ENCODE results near the gene COPS3.

Gene COPS3

GRCh38 chr17:17221329-17221728, 59.7 kb downstream of the COPS3 start:
- DNase-seq (ENCODE audit: low read depth in 2 of 3, low spot score in 2 of 3): no peak

DNA sequence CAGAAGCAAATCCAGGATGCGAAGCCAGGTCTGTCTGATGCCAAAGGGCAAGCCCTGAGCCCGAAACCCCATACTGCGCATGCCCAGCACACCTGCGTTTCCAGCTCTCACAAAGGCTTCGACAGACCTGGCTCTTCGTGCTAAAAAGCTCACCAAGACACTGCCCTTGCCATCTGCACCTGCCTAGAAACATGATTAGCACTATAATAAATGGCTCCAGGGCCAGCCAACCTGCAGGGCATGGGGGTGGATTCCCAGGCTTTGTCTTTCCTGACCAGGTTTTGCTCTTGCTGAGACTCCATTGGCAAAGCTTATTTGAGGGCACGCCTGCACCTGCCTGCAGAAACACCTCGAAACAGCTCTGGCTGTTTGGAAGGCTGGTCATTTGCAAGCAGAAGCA, 60.5 kb downstream of the COPS3 start:
- DNase-seq (ENCODE audit: low read depth in 2 of 3, low spot score in 2 of 3): no peak

DNA sequence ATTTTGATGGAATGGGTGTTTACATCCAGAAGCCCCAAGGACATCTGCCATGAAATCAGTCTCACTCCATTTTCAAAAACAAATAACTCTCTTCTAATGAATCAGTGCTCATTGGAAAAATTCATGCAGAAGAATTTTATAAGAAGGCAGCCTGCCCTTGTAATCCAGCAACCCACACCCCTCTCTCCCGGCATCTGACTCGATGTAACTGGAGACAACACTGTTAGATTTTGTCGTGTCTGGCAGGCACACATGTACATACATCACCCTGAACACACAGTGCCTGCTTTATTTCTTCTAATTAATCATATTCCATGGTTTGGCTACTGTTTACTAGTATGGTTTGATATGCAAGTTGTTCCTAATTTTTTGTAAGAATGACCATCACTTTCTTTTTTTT, 63.1 kb downstream of the COPS3 start:
- no peak for DNase-seq (ENCODE audit: low read depth in 2 of 3, low spot score in 2 of 3)

DNA sequence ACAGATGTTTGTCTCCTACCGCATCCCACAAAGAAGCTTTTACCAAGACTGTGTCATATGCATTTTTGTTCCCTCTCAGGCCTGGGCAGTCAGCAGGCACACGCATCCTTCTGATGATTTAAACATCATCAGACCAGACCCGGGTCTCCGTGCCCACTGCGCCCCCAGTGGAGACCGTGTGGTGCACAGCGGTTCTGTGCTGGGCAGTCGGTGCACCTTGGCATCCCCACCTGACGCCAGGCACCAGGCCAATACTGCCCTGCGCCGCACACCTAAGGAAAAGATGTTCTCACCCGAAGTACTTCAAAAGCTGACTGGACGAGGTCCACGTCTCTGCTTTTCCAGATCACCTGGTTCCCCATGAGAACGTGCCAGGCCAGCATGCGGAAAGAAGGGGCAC, 64.3 kb downstream of the COPS3 start:
- no peak for DNase-seq (ENCODE audit: low read depth in 2 of 3, low spot score in 2 of 3)

- no peak for DNase-seq (ENCODE audit: low read depth in 2 of 3, low spot score in 2 of 3)
Measured at GRCh38 chr17:17216236-17216635, 64.8 kb downstream of the COPS3 start.

DNA sequence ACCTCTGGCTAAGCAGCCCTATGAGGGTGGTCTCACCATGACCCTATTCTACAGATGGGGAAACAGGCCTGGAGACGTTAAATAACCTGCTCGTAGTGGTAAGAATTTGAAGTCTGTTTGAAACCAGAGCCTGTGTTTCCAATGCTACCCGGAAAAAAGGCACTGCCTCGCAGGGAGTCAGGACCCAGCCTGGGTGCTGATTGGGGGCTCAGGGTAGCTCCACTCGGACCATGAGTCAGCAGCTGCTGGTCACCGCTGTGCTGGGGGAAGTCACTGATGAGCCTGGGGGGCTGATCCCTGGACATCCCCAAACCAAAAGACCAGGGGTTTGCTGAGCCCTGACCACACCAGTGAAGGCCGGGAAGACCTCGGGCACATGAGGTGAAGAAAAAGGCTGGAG, 65.5 kb downstream of the COPS3 start:
- no peak for DNase-seq (ENCODE audit: low read depth in 2 of 3, low spot score in 2 of 3)

GRCh38 chr17:17214646-17215436, 66.2 kb downstream of the COPS3 start:
- DNase-seq (ENCODE audit: low read depth in 2 of 3, low spot score in 2 of 3): no peak

DNA sequence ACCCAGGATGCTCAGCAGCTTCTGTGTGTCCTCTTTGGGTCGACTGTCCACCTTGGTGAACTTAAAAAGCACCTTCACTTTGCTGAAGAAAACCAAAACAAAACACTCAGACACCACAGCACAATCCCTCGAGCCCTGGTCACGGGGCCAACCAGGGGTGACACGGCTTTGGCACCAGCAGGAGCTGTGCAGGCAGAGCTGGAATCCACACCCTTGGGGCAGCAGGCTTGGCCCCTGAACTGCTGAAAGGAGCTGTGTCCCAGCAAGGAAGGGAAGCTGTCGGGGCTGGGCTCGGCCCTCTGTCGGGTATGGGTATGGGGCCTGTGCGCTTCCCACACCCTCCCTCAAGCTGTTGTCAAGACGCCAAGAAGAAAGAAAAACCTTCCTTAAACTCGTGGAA, 67.3 kb downstream of the COPS3 start:
- no peak for DNase-seq (ENCODE audit: low read depth in 2 of 3, low spot score in 2 of 3)

DNA sequence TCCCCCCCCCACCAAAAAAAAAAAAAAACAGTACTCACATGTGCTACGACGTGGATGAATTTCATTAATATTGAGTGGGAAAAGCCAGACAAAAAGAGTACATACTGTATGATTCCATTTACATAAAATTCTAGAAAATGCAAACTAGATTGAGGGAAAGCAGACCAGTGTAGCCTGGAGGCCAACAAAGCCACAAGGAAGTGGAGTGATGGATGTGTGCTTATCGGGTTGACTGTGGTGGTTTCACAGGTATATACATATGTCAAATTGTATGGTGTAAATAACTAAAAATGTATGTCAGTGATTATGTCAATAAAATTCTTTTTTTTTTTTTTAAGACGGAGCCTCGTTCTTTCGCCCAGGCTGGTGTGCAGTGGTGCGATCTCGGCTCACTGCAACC, 73.0 kb downstream of the COPS3 start:
- no peak for DNase-seq (ENCODE audit: low read depth in 2 of 3, low spot score in 2 of 3)

DNA sequence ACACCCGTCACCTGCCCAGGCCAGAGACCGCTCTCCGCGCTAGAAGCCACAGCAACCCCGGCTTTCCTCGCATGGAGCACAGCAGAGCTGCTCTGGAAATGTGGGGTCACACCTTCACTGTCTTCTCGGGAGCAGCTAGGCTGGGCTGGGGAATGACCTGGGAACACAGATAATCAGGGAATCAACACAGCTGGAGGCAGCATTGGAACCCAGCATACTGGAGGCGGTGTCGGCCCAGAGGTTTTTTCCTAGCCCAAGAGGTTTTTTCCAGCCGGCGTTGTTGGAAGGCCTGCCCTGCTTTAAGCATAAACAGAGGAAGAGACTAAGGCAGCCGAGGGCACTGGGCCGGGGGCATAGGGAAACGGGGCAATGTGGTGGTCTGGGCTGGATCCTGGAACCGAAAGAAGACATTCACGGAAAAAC, 74.1 kb downstream of the COPS3 start:
- no peak for DNase-seq (ENCODE audit: low read depth in 2 of 3, low spot score in 2 of 3)

- DNase-seq (ENCODE audit: low read depth in 2 of 3, low spot score in 2 of 3): peak; percentile 73 to 83 (median 82)
Measured at GRCh38 chr17:17206124-17206912, 74.7 kb downstream of the COPS3 start, which contains the start of gene PLD6. PLD6 (minus strand) TSS chr17:17206333; CDS start chr17:17206286, 47 bp downstream.

GRCh38 chr17:17205368-17206123, 75.5 kb downstream of the COPS3 start:
- DNase-seq (ENCODE audit: low read depth in 2 of 3, low spot score in 2 of 3): peak; percentile 35 to 38 (median 36)

- no peak for DNase-seq (ENCODE audit: low read depth in 2 of 3, low spot score in 2 of 3)
Measured at GRCh38 chr17:17204635-17205231, 76.3 kb downstream of the COPS3 start.

GRCh38 chr17:17204041-17204591, 76.9 kb downstream of the COPS3 start:
- no peak for DNase-seq (ENCODE audit: low read depth in 2 of 3, low spot score in 2 of 3)

GRCh38 chr17:17203173-17203730, 77.8 kb downstream of the COPS3 start:
- DNase-seq (ENCODE audit: low read depth in 2 of 3, low spot score in 2 of 3): no peak

DNA sequence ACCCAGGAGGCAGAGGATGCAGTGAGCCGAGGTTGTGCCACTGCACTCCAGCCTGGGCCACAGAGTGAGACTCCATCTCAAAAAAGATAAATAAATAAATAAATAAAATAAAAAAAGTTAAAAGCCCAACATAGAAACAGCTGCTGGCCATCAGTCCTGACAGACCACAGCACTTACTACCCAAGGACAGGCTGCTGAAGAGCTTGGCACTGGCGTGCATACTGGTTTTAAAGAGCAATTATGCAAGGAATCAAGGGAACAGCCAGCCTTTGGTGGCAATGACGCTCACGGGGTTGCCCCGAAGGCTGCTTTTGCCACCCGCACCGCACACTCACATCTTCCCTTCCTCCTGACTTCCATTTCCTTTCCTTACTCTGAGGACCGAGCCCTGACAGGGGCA, 79.1 kb downstream of the COPS3 start:
- no peak for DNase-seq (ENCODE audit: low read depth in 2 of 3, low spot score in 2 of 3)

DNA sequence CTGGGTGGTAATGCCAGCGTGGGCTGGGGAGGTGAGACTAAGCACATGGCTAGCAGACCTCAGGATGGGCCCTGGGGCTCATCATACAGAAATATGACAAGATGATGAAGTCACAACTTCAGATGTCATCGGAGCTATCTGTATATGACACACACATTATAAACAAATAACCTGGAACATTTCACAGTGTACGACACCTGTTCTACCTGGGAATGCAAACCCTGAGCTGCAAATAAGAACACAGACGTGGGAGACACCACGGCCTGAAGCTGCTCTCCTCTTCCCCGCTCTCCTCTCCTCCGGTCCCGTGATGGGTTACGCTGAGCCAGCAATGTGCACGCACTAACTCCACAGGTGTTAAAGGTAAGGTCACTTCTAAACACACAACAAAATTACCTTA, 79.8 kb downstream of the COPS3 start:
- no peak for DNase-seq (ENCODE audit: low read depth in 2 of 3, low spot score in 2 of 3)

GRCh38 chr17:17200831-17201230, 80.2 kb downstream of the COPS3 start:
- no peak for DNase-seq (ENCODE audit: low read depth in 2 of 3, low spot score in 2 of 3)

- DNase-seq (ENCODE audit: low read depth in 2 of 3, low spot score in 2 of 3): no peak
Measured at GRCh38 chr17:17200311-17200710, 80.7 kb downstream of the COPS3 start.

DNA sequence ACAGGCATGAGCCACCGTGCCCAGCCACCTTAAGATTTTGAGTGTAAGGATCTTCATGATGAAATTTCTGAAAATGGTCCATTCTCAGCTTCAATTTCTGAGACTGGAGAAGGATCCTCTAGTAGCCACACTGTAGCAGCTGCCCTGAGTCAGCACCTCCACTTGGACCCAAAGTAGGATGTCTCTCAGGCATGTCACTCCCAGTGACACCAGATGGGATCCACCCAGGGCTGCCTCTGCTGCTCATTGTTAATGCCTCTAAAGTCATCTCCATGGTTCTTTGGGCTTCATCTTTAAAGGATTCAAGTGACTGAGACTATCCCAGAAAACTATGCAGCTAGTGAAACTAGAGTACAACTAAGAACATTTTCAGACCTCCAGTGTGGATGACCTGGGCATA, 82.8 kb downstream of the COPS3 start:
- DNase-seq (ENCODE audit: low read depth in 2 of 3, low spot score in 2 of 3): no peak

GRCh38 chr17:17196776-17197175, 84.3 kb downstream of the COPS3 start:
- DNase-seq (ENCODE audit: low read depth in 2 of 3, low spot score in 2 of 3): no peak
